PC-3 (cell line): ENCODE measurements around the gene SPINK4. TPM values are rescaled to one million over a fixed set of nuclear protein-coding genes. Genes with fewer than 3 reads are reported as not detected.

Experiments
- ATAC-seq: fragments of 200-7000 bp; cut with Tn5 transposase; 2 replicates; pipeline ENCODE4 v1.9.1; 2020; ENCODE audit warnings: mild to moderate bottlenecking, moderate library complexity
- BruUV-seq: library from RNA; stranded (reverse); fragments of 400-500 nt; replicated peaks from 2 replicates; lab custom pipeline; 2021; lab: Mats Ljungman, UMichigan
- CTCF ChIA-PET: fragments of 300-600 bp; sonication (Branson Sonifier 250); formaldehyde crosslinking; loops from one replicate; lab custom pipeline; 2022; ENCODE audit warnings: antibody characterized with exemption; lab: Charles Lee
- POLR2A ChIA-PET: fragments of 300-600 bp; sonication (Branson Sonifier 250); formaldehyde crosslinking; loops from one replicate; lab custom pipeline; 2022; ENCODE audit warnings: antibody characterized with exemption; ENCODE audit not compliant: unreplicated experiment; lab: Charles Lee
- DNase-seq: peaks from one replicate; pipeline ENCODE4 v3.0.0-alpha.2; 2015
- H2AFZ ChIP-seq: fragments of 300-600 bp; sonication (generic); 2 replicates; pipeline ENCODE4 v1.6.0; 2016; ENCODE audit warnings: antibody characterized with exemption, low read length
- H3F3A ChIP-seq: fragments of 300-600 bp; sonication (generic); one replicate; pipeline ENCODE4 v1.6.0; 2017; ENCODE audit warnings: antibody characterized with exemption, low read length, control low read depth, mild to moderate bottlenecking; ENCODE audit not compliant: unreplicated experiment
- H3K27ac ChIP-seq: fragments of 300-600 bp; sonication (generic); 2 replicates; pipeline ENCODE4 v1.5.1; 2016; ENCODE audit warnings: mild to moderate bottlenecking, low read length
- H3K27me3 ChIP-seq: fragments of 300-600 bp; sonication (generic); 2 replicates; pipeline ENCODE4 v1.6.1; 2016; ENCODE audit warnings: low read length, mixed read lengths
- H3K36me3 ChIP-seq: fragments of 300-600 bp; sonication (generic); 2 replicates; pipeline ENCODE4 v1.6.1; 2016; ENCODE audit warnings: low read depth, mixed run types, low read length, mixed read lengths
- H3K4me1 ChIP-seq: fragments of 300-600 bp; sonication (generic); 2 replicates; pipeline ENCODE4 v1.5.1; 2016; ENCODE audit warnings: low read length; ENCODE audit not compliant: insufficient read depth
- H3K4me2 ChIP-seq: fragments of 300-600 bp; sonication (generic); 2 replicates; pipeline ENCODE4 v1.6.0; 2016; ENCODE audit warnings: low read length
- H3K4me3 ChIP-seq: fragments of 300-600 bp; sonication (generic); 2 replicates; pipeline ENCODE4 v1.5.1; 2016; ENCODE audit warnings: mild to moderate bottlenecking, low read length, mixed read lengths
- H3K79me2 ChIP-seq: fragments of 300-600 bp; sonication (generic); 2 replicates; pipeline ENCODE4 v1.6.1; 2017; ENCODE audit warnings: low read length, mixed read lengths
- H3K9ac ChIP-seq: fragments of 300-600 bp; sonication (generic); 2 replicates; pipeline ENCODE4 v1.6.0; 2016; ENCODE audit warnings: mild to moderate bottlenecking, low read length
- H3K9me2 ChIP-seq: fragments of 300-600 bp; sonication (generic); replicated peaks from 2 replicates; pipeline ENCODE4 v1.6.1; 2016; ENCODE audit warnings: mixed run types, low read length, mixed read lengths
- H3K9me3 ChIP-seq: fragments of 300-600 bp; sonication (generic); 2 replicates; pipeline ENCODE4 v1.6.1; 2016; ENCODE audit warnings: low read length, mixed read lengths
- H4K20me1 ChIP-seq: fragments of 300-600 bp; sonication (generic); 2 replicates; pipeline ENCODE4 v1.6.1; 2016; ENCODE audit warnings: low read length, mixed read lengths
- EZH2 ChIP-seq: fragments of 300-600 bp; sonication (generic); IDR thresholded peaks from one replicate; pipeline ENCODE4 v1.6.1; 2017; ENCODE audit warnings: antibody characterized with exemption, mild to moderate bottlenecking, low read length; ENCODE audit not compliant: unreplicated experiment
- EZH2phosphoT487 ChIP-seq: fragments of 300-600 bp; sonication (generic); IDR thresholded peaks from 2 replicates; pipeline ENCODE4 v1.6.1; 2018; ENCODE audit warnings: mild to moderate bottlenecking, antibody characterized with exemption, low read length, borderline replicate concordance
- intact Hi-C: fragments of 100-400 bp; cut with micrococcal nuclease; formaldehyde crosslinking; loops from 2 replicates; pipeline ENCODE4 v1.9.0; 2023
- total RNA-seq: library from RNA; depleted of rRNA; stranded (reverse); fragments of >200 nt; gene quantifications from 2 replicates; pipeline ENCODE4 v1.2.3, GENCODE V29; 2014; rRNA removed
- TF ChIP-seq, protein P1 (sequence below): fragments of 300-600 bp; sonication (generic); conservative IDR thresholded peaks from 2 replicates; pipeline ENCODE4 v1.5.1; 2017; ENCODE audit warnings: antibody characterized with exemption, low read depth, mild to moderate bottlenecking, low read length

SPINK4 gene
- total RNA-seq, 1 experiment from 2014 or later: not detected

DNA sequence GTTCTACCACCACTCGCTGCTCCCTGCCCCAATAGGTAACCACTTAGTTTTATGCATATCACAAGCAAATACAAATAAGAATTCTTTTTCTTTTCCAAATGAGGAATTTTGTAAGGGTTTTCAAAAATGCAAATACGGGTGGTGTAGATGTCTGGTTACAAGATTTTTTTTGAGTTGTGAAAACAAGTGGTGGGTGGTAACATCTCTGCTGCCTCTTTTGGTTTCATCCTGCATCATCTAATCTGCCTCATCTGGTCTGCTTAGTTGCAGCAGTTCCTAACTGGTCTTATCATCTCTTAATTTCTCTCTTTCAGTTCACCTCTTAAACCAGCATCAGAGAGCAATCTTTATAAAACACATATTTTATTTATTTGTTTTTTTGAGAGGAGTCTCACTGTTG, 55.6 kb downstream of the SPINK4 start:
- Histone ChIP-seq H3K4me2 (no peak overlapping the region), H3F3A (no peaks in the 10 kb centered on the region), H3K4me1 (peaks cover 15% of the 10 kb centered on the region), H3K9ac (no peak overlapping the region), H3K27ac (no peak overlapping the region), H3K36me3 (peaks cover 26% of the 10 kb centered on the region), H2AFZ (no peak overlapping the region), H3K79me2 (peaks cover 94% of the 10 kb centered on the region), H3K27me3 (no peaks in the 10 kb centered on the region), H3K4me3 (no peak overlapping the region), H4K20me1 (no peaks in the 10 kb centered on the region), H3K9me2 (no peaks in the 10 kb centered on the region), H3K9me3 (no peaks in the 10 kb centered on the region)
- ATAC-seq (no peak), DNase-seq (no peak)
- TF ChIP-seq, protein P1, sequence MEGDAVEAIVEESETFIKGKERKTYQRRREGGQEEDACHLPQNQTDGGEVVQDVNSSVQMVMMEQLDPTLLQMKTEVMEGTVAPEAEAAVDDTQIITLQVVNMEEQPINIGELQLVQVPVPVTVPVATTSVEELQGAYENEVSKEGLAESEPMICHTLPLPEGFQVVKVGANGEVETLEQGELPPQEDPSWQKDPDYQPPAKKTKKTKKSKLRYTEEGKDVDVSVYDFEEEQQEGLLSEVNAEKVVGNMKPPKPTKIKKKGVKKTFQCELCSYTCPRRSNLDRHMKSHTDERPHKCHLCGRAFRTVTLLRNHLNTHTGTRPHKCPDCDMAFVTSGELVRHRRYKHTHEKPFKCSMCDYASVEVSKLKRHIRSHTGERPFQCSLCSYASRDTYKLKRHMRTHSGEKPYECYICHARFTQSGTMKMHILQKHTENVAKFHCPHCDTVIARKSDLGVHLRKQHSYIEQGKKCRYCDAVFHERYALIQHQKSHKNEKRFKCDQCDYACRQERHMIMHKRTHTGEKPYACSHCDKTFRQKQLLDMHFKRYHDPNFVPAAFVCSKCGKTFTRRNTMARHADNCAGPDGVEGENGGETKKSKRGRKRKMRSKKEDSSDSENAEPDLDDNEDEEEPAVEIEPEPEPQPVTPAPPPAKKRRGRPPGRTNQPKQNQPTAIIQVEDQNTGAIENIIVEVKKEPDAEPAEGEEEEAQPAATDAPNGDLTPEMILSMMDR: no peak
- TF ChIP-seq EZH2phosphoT487 (no peak), EZH2 (no peak)
- intact Hi-C loops: no loop called here
- no TSS peak for BruUV-seq
- ChIA-PET CTCF (no interaction called here), POLR2A (no interaction called here)

GRCh38 chr9:33297432-33297831, 57.5 kb downstream of the SPINK4 start:
- POLR2A ChIA-PET: no interaction called here
- Histone ChIP-seq H3K36me3 (peaks cover 29% of the 10 kb centered on the region; the same call in 1 of the 2 replicates), H2AFZ (no peak overlapping the region), H3K79me2 (peaks cover 83% of the 10 kb centered on the region), H3K4me2 (0 out of 2 replicates have a peak overlapping the region, but pooled peaks have one; percentile 9), H3K4me3 (no peak overlapping the region), H3F3A (no peaks in the 10 kb centered on the region), H3K9me2 (no peaks in the 10 kb centered on the region), H3K4me1 (0 out of 2 replicates have a peak, but pooled peaks cover under 1% of the 10 kb centered on the region), H4K20me1 (no peaks in the 10 kb centered on the region), H3K27me3 (no peaks in the 10 kb centered on the region), H3K9me3 (no peaks in the 10 kb centered on the region), H3K9ac (no peak overlapping the region), H3K27ac (no peak overlapping the region)
- TF ChIP-seq, protein P1: no peak
- TF ChIP-seq EZH2phosphoT487: no peak
- TF ChIP-seq EZH2: no peak
- no peak for ATAC-seq
- intact Hi-C loops: no loop called here
- no TSS peak for BruUV-seq
- CTCF ChIA-PET: no interaction called here
- no peak for DNase-seq

Other genes with a start within 250 kb of the SPINK4 start
- 37.5 and 39.1 TPM in 2 replicates for gene APTX, start 238.5 kb upstream of the SPINK4 start, total RNA-seq
- gene DNAJA1, start 214.9 kb upstream of the SPINK4 start, total RNA-seq: 109 and 114 TPM in 2 replicates
- gene SMU1, start 163.5 kb upstream of the SPINK4 start, total RNA-seq: 17.4 and 17.6 TPM in 2 replicates
- gene B4GALT1, start 72.8 kb upstream of the SPINK4 start, total RNA-seq: 14.8 and 23.1 TPM in 2 replicates
- gene BAG1, start 24.5 kb downstream of the SPINK4 start, total RNA-seq: 103 and 132 TPM in 2 replicates
- gene CHMP5, start 24.9 kb downstream of the SPINK4 start, total RNA-seq: 64.2 and 65.0 TPM in 2 replicates
- gene NFX1, start 50.3 kb downstream of the SPINK4 start, total RNA-seq: 12.5 and 15.4 TPM in 2 replicates
- not detected in 2 replicates for gene AQP7, start 162.4 kb downstream of the SPINK4 start, total RNA-seq
- 5.1 and 9.6 TPM in 2 replicates for gene AQP3, start 207.4 kb downstream of the SPINK4 start, total RNA-seq
- gene NOL6, start 233.8 kb downstream of the SPINK4 start, total RNA-seq: 35.9 and 55.2 TPM in 2 replicates